KMS-11 (cell line): Measurements from ENCODE around the gene ZSWIM3.

ENCODE experiments used
- H2AFZ ChIP-seq: fragments of 200-600 bp; sonication (generic); 2 replicates; pipeline ENCODE4 v1.6.1; 2016; ENCODE audit warnings: antibody characterized with exemption, mixed run types, low read depth
- H3K27ac ChIP-seq: fragments of 200-600 bp; sonication (generic); 2 replicates; pipeline ENCODE4 v1.6.1; 2016; ENCODE audit warnings: mild to moderate bottlenecking, mixed run types
- H3K27me3 ChIP-seq: fragments of 200-600 bp; sonication (generic); 2 replicates; pipeline ENCODE4 v1.6.1; 2017; ENCODE audit warnings: mild to moderate bottlenecking, low read depth, mixed run types, moderate library complexity; ENCODE audit not compliant: insufficient read depth
- H3K36me3 ChIP-seq: fragments of 200-600 bp; sonication (generic); 2 replicates; pipeline ENCODE4 v1.6.1; 2017; ENCODE audit warnings: mild to moderate bottlenecking, mixed run types; ENCODE audit not compliant: insufficient read depth
- H3K4me1 ChIP-seq: fragments of 200-600 bp; sonication (generic); 2 replicates; pipeline ENCODE4 v1.6.1; 2016; ENCODE audit warnings: mild to moderate bottlenecking, low read depth, mixed run types; ENCODE audit not compliant: poor library complexity, severe bottlenecking
- H3K4me2 ChIP-seq: fragments of 200-600 bp; sonication (generic); 2 replicates; pipeline ENCODE4 v1.7.0; 2016; ENCODE audit warnings: mild to moderate bottlenecking, mixed run types
- H3K4me3 ChIP-seq: fragments of 200-600 bp; sonication (generic); IDR thresholded peaks from 2 replicates; pipeline ENCODE4 v1.6.1; 2017; ENCODE audit warnings: low read depth, low read length, mixed read lengths; ENCODE audit not compliant: insufficient read depth
- H3K79me2 ChIP-seq: fragments of 200-600 bp; sonication (generic); 2 replicates; pipeline ENCODE4 v1.6.1; 2016; ENCODE audit warnings: low read depth, mixed run types; ENCODE audit not compliant: insufficient read depth
- H3K9ac ChIP-seq: fragments of 200-600 bp; sonication (generic); 2 replicates; pipeline ENCODE4 v1.6.1; 2016; ENCODE audit warnings: mild to moderate bottlenecking, mixed run types
- H4K20me1 ChIP-seq: fragments of 200-600 bp; sonication (generic); 2 replicates; pipeline ENCODE4 v1.6.1; 2016; ENCODE audit warnings: mild to moderate bottlenecking, mixed run types; ENCODE audit not compliant: insufficient read depth
- CTCF ChIP-seq: fragments of 200-600 bp; sonication (generic); conservative IDR thresholded peaks from 2 replicates; pipeline ENCODE4 v1.6.1; 2017; ENCODE audit warnings: low read depth, mild to moderate bottlenecking, antibody characterized with exemption, low read length, moderate library complexity, mixed read lengths

The ZSWIM3 gene

GRCh38 chr20:45904583-45905504 lies 47.4 kb downstream of the ZSWIM3 start:
- H2AFZ ChIP-seq = no peak overlapping the region
- no peak overlapping the region for H3K4me2 ChIP-seq
- H3K79me2 ChIP-seq = no peaks in the 10 kb centered on the region
- no peak overlapping the region for H3K27ac ChIP-seq
- TF ChIP-seq CTCF = no peak
- no peak overlapping the region for H3K9ac ChIP-seq
- H3K27me3 ChIP-seq = no peaks in the 10 kb centered on the region
- H3K4me3 ChIP-seq = no peak overlapping the region
- no peaks in the 10 kb centered on the region for H3K36me3 ChIP-seq
- peaks cover 2% of the 10 kb centered on the region for H3K4me1 ChIP-seq
- no peaks in the 10 kb centered on the region for H4K20me1 ChIP-seq

- H3K36me3 ChIP-seq = no peaks in the 10 kb centered on the region
- H3K4me3 ChIP-seq = no peak overlapping the region
- no peak overlapping the region for H3K4me2 ChIP-seq
- H4K20me1 ChIP-seq = no peaks in the 10 kb centered on the region
- no peak overlapping the region for H2AFZ ChIP-seq
- H3K4me1 ChIP-seq = peaks cover 9% of the 10 kb centered on the region
- no peaks in the 10 kb centered on the region for H3K79me2 ChIP-seq
- H3K27ac ChIP-seq = no peak overlapping the region
- H3K27me3 ChIP-seq = no peaks in the 10 kb centered on the region
- no peak for TF ChIP-seq CTCF
- no peak overlapping the region for H3K9ac ChIP-seq
These were observed 48.2 kb downstream of the ZSWIM3 start for GRCh38 chr20:45905505-45906079.

DNA sequence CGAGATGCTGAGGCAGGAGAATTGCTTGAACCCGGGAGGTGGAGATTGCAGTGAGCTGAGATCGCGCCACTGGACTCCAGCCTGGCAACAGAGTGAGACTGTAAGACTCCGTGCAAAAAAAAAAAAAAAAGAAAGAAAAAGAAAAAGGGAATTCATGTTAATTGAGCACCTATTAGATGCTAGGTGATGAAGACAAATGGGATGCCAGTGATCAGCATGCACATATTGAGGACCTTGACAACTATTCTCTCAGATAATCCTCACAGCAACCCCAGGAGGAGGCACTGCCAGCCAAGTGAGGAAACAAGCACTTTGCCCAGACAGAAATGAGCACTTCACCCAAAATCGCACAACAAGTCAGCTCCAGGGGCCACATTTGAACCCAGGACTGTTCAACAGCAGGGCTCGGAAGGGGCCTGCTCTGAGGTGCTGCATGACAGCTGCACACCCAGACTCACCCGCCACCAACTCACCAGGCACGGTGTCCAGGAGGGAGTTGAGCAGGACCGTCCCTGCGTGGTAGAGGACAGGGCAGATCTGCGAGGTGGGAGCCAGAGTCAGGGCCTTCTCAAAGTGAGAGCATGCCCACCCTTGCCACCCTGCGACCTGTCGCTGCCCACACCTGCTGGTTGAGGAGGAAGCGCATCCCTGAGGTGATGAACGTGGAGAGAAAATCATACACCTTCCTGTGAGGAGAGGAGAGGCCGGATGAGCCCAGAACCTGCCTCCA lies 50.0 kb downstream of the ZSWIM3 start:
- H3K27ac ChIP-seq = no peak overlapping the region

More for the DNA sequence above, 50.0 kb downstream of the ZSWIM3 start:
- no peak overlapping the region for H3K9ac ChIP-seq
- H3K4me3 ChIP-seq = no peak overlapping the region
- H2AFZ ChIP-seq = no peak overlapping the region
- H3K79me2 ChIP-seq = no peaks in the 10 kb centered on the region
- peaks cover 12% of the 10 kb centered on the region for H3K4me1 ChIP-seq
- no peaks in the 10 kb centered on the region for H3K36me3 ChIP-seq
- no peaks in the 10 kb centered on the region for H3K27me3 ChIP-seq
- no peaks in the 10 kb centered on the region for H4K20me1 ChIP-seq
- H3K4me2 ChIP-seq = no peak overlapping the region
- TF ChIP-seq CTCF = no peak
